ENCODE measurements around the gene KIAA2012.
A peak's percentile ranks its signal among the peaks of the same experiment; 100 is the strongest.
"Not testable (repeated sequence)": the region's sequence is repeated elsewhere in the genome, so short reads cannot be mapped to it uniquely, and the experiment has no call there.

Gene KIAA2012

DNA sequence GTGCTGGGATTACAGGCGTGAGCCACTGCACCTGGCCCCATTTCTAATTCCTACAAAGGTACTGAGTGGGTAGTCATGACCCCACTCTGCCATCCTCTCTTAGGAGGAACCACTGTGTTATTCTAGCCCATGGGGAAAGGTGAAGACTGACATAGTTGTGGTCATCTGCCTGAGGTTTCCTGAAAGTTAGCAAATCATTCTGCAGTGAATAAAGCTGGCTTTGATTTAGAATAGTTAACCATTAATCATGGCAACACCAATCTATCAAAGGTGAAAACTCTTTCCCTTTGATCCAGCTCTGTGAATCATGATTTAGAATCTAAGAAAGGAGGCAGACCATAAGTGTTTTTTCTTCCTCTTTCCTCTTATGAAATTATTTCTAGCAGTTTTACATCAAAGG lies 114.5 kb downstream of the KIAA2012 start:
- no peak for DNase-seq (ENCODE audit: low read depth in 2 of 3, low spot score in 1 of 3)

DNA sequence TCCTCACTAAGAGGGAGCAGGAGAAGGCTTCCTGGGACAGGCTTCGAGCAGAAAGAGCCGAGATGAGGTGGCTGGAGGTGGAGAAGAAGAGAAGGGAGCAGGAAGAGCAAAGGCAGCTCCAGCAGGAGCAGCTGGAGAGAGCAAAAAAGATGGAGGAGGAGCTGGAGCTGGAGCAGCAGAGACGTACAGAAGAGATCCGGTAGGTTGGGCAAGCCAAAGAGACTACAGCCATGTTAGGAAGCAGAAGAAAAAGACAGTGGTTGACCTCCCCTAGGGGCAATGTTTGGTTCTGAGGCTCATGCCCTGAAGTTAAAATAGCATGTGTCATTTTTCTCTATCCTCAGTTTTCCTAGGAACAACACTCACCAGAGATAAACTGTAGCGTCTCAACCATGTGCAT lies 120.2 kb downstream of the KIAA2012 start:
- DNase-seq (ENCODE audit: low read depth in 2 of 3, low spot score in 1 of 3): no peak

GRCh38 chr2:202193881-202194353 lies 120.9 kb downstream of the KIAA2012 start:
- no peak for DNase-seq (ENCODE audit: low read depth in 2 of 3, low spot score in 1 of 3)

DNA sequence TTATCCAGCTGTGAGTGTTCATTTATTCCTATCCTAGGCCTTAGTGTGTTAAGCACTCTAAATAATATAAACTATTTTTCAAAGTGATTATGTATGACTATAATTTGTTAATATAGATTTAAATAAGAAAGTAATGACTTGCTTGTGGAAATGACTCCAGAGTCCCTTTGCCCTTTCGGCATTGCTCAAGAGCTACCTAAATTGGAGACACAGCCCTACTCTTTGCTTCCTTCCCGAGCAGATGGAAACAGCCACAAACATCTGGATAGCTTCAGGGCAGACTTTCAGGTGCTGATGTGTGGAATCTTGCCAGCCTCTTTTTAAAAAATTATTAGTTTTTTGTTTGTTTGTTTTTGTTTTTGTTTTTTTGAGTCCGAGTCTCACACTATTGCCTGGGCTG lies 121.4 kb downstream of the KIAA2012 start:
- no peak for DNase-seq (ENCODE audit: low read depth in 2 of 3, low spot score in 1 of 3)

DNA sequence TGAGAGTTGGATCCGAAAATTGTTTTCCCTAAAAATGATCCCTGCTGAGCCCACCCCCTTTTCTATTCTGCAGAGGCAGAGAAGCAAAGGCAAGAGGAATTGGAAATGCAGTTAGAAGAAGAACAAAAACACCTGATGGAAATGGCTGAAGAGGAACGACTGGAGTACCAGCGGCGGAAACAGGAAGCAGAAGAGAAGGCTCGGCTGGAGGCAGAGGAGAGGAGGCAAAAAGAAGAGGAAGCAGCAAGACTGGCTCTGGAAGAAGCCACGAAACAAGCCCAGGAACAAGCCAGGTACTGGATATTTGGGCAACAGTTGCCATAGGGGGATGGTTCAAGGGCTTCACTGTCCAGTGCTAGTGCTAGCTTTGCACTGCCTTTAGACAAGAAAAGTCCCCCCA lies 123.7 kb downstream of the KIAA2012 start:
- DNase-seq (ENCODE audit: low read depth in 2 of 3, low spot score in 1 of 3): no peak

GRCh38 chr2:202201220-202202160 lies 128.4 kb downstream of the KIAA2012 start:
- no peak for DNase-seq (ENCODE audit: low read depth in 2 of 3, low spot score in 1 of 3)

- no peak for DNase-seq (ENCODE audit: low read depth in 2 of 3, low spot score in 1 of 3)
Observed at GRCh38 chr2:202203348-202203747, 130.3 kb downstream of the KIAA2012 start.

GRCh38 chr2:202204855-202205254 lies 131.8 kb downstream of the KIAA2012 start:
- no peak for DNase-seq (ENCODE audit: low read depth in 2 of 3, low spot score in 1 of 3)

DNA sequence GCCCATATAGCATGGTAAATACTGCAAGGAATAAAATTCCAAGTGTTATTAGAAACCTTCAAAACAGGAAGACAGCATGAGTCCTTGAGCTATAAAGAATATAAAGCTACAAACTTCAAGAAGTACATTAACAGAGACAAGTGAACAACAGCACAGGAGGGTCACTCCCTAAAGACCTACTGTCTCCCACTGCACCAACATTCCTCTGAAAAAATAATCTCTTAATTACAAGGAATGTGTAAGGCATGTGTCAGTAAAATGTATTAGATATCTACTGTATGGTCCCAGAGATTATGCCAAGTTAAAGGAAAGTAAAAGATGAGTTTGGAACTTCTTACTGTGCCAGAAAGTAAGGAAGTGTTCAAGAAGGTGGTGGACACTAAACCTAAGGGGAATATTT lies 135.5 kb downstream of the KIAA2012 start:
- no peak for DNase-seq (ENCODE audit: low read depth in 2 of 3, low spot score in 1 of 3)

GRCh38 chr2:202215179-202215578 lies 142.1 kb downstream of the KIAA2012 start:
- no peak for DNase-seq (ENCODE audit: low read depth in 2 of 3, low spot score in 1 of 3)

DNA sequence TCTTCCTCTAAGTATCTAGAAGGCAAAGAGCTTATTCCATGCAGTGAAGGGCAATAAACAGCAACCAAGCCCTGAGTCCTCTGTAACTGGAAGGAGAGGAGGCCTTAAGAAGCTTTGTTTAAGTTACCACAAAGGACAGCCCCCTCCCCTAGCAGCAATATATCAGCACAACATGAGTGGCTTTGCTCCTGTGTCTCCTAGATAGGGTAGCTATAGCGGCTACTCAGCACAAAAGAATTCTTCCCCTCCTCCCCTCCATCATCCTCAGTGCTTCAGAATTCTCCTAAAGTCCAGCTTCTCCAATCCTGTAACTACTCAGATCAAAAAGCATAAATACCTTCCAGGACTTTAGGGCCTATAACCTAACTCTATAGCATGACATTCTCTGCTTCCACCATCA lies 148.8 kb downstream of the KIAA2012 start:
- DNase-seq (ENCODE audit: low read depth in 2 of 3, low spot score in 1 of 3): no peak

- DNase-seq (ENCODE audit: low read depth in 2 of 3, low spot score in 1 of 3): peak in 1 of 3 donors; percentile 3
Observed at GRCh38 chr2:202237787-202238233, 164.8 kb downstream of the KIAA2012 start.

- peak; percentile 86 to 88 (median 86) for DNase-seq (ENCODE audit: low read depth in 2 of 3, low spot score in 1 of 3)
Observed at GRCh38 chr2:202238234-202239197, 165.5 kb downstream of the KIAA2012 start, which contains the start of gene SUMO1. TSS of gene SUMO1 (minus strand) at chr2:202238597. CDS start at chr2:202238451, 146 bp downstream.

- not testable (repeated sequence) for DNase-seq (ENCODE audit: low read depth in 2 of 3, low spot score in 1 of 3)
Observed at GRCh38 chr2:202247710-202248109, 174.7 kb downstream of the KIAA2012 start.

GRCh38 chr2:202249521-202250253 lies 176.6 kb downstream of the KIAA2012 start:
- DNase-seq (ENCODE audit: low read depth in 2 of 3, low spot score in 1 of 3): no peak

- no peak for DNase-seq (ENCODE audit: low read depth in 2 of 3, low spot score in 1 of 3)
Observed at GRCh38 chr2:202251494-202251893, 178.4 kb downstream of the KIAA2012 start.

All from stimulated activated CD4-positive, alpha-beta T cell treated with anti-CD3 and anti-CD28 coated beads, Interleukin-12 subunit alpha, Interleukin-12 subunit beta, amount 100 ng/mL, for 48 hours (primary cell).